Suppressor macrophage treated with lipopolysaccharide for 1 hour (primary cell): ENCODE data around the gene DTNB.
"Not testable (repeated sequence)": the region's sequence is repeated elsewhere in the genome, so short reads cannot be mapped to it uniquely, and the experiment has no call there.

ENCODE experiments used
- DNase-seq, 3 donors: peaks; one replicate each; pipeline ENCODE4 v3.0.0-alpha.2; 2020 to 2022

The DTNB gene

DNA sequence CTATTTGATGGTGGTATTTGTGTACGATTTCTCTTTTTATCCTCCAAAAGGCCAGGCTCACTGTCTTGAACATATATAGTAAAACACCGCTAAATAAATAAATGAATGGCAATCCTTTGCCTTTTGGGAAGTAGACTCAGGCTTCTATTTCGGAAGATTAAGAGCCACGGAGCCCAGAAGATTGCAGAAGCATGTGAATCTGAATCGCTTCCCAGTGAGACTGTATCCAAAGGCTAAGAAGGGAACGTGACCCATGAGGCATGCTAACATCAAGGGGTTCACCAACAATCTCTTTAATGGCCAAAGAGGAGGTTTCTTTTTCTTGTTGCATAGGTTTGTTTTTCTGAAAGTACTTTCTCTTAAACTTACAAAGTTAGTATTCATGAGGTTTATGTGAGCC lies 261.6 kb downstream of the DTNB start:
- DNase-seq, result no peak

DNA sequence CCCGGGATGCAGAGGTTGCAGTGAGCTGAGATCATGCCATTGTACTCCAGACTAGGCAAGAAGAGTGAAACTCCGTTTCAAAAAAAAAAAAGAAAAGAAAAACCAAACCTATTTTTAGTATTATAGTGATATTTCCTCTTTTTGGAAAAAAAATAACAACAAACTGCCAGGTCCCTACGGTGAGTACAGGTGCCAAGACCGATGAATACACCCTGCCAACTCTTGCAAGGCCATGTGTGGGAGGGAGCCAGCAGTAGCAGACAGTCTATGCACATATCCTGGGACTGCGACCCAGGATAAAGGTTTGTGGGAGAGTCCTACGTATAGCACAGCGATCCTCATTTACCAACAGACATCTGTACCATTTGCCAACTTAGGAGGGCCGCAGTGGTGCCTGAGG lies 262.1 kb downstream of the DTNB start:
- no peak for DNase-seq

DNA sequence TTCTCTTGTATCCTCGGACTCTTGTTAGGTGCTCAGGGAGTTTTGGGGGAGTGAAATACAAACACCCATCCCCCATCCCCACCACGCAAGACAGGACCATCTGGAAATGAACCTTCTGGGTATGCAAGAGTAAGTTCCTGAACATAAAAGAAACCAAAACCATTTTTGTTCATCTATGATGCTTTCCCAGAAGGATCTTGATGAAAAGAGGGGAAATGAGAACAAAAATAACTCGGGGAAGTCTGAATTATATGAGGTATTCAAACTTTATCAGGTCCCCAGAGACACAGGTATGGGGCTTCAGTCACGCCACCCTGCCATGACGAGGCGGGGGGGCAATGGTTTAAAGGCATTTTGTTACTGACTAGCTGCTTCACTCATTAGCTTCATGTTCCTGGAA lies 263.0 kb downstream of the DTNB start:
- peak in 2 of 3 donors; percentile 12 to 24 for DNase-seq

DNA sequence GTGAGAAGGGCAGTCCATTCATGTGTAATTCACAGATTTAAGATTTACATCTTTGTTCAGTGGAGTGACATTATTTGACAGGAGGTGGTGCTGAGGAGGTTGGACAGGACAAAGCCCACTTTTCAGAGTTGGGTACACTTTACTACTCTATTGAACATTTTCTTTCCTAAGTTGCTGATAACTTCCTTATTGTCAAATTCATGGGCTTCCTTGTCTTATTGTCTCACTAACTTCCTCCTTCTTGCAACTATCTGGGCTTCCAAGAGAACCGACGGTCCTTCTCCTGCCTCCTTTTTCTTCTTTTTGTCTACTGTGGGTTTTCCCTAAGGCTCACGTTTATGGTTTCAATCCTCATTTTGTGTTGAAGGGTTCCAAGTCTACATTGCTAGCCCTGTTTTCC lies 263.9 kb downstream of the DTNB start:
- peak; percentile 10 to 35 (median 24) for DNase-seq

DNA sequence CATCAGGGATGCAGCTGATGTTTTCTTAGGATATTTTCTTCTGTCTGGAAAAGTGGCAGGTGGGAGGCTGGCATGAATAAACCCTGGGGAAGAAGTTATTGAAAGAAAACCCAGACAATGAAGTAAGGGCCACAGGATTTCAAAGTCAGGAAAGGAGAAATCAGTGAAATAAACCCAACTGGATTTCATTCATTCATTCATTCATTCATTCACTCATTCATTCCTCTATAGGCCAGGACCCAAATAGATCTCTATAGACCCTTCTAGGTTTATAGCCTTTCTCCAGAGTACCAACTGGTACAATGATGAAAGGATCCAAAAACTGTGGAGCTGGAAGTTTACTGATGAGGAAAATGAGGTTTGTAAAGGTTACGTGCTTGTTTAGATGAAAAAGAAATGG lies 264.3 kb downstream of the DTNB start:
- no peak for DNase-seq

DNA sequence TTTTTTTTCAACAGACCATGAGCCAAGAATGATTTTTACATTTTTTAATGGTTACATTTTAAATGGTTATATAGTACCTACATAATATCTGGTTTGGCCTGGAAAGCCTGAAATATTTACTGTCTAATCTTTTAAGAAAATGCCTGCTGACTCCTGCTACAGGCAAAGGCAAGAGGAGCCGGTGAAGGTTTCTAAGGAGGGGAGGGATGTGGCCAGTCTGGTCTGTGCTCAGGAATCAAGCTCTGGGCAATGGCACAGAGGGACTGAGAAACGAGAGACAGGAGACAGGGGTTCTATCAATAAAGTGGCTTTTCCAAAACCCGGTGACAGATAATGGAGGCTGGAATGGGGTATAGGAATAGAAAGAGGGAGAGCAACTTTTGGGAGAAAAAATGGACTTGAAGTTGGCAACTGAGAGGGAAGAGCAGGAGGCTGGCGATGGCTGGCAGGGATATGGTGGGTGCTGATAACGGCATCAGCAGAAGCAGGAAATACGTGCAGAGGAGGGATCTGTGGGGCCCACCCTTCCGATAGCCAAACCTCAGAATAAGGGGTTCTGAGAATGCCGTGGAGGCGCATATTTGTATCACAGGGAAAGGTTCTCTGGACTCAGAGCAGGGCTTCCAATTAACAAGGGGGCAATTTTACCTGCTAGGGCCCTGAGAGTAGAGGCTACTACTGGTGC lies 267.6 kb downstream of the DTNB start:
- no peak for DNase-seq

DNA sequence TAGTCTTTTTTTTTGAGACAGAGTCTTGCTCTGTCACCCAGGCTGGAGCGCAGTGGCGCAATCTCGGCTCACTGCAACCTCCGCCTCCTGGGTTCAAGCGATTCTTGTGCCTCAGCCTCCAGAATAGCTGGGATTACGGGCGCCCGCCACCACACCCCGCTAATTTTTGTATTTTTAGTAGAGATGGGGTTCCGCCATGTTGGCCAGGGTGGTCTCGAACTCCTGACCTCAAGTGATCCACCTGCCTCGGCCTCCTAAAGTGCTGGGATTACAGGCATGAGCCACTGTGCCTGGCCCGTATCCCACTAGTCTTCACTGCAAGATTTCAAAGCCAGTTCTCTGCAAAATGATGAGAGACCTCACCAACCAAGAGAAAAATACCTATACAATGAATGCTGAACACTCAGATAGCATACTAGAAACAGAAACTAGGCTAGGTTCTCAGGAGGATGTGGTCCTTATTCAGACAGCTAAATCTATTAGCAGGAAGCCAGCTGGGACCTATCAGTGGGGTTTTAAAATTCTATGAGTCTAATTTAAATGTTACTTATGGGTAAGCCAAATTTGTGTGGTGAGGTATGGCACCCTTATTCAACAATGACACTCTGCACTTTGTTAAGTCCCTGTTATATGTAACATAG lies 270.1 kb downstream of the DTNB start:
- not testable (repeated sequence) for DNase-seq

DNA sequence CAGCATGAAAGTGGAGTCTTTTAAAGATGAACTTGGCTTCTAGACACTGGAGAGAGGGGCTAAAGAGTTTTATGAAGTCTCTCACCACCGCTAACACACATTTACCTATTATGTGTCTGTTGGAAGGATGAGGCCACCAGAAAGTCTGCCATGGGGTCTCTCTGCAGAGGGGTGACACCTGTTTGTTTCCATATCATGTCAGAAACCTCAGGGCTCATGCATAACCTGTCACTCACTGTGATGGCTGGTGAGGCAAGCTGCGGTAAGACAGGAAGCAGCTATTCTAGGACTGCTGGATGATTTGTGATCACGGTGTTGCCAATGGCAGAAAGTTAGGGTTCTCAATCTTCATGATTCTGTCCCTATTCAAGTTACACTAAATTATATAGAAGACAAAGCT lies 270.9 kb downstream of the DTNB start:
- no peak for DNase-seq

DNA sequence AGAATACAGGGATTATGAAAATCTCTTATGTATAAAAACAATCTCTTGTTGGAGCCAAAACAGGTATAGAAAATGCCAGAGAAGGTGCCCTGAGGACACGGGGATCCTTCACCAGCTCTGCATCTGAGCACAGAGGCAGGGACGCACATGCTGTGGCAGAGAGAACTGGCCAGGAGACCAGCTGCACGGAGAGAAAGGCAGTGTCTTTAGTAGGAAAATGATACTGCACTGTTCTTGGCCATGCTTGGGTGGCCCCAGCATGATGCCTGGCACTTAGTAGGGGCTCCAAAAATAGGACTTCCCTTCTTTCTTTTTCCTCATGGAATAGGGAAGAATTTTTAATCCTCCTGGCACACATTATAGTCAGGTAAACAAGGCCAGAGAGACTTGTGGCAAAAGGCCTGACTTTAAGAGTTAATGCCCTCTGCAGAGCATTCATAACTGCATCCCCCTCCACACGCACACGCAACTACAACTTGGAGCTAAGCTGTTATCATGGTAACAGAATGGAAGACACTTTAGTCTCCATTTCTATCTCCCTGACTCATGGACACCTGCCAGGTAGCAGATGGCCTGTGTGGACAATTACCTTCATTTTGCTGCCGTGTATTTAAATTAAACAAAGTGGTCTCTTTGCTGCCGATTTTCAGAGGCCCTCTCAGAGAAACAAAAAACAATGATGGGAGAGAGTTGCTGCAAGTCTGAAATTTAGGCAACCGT lies 271.9 kb downstream of the DTNB start:
- no peak for DNase-seq

DNA sequence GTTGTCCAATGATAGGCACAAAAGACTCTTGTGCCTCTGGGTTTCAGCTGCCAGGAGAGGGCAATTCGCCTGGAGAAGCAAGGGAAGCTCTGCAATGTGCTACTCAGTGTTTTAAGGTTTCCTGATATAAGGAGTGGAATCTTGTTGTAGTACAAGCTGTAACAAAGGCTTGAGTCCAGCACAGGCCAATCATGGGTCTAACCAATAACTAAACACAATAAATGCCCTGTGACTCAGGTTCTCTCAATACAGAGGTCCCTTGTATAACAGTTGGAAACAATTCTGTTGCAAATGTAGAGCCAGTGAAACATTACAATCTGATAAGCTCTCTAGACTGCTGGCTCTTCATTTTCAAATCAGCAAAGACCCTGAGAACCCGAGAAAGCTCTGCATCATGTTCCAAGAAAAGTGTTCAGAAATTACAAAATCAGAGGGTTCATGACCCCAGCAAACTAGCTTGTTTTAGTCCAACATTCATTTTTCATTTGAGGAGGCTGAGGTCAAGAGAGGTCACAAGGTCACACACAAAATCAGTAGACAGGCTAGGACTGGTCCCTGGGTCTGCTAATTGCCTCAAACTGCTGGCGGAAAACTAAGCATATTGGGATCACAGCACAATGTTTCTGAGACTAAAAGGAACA lies 272.7 kb downstream of the DTNB start:
- no peak for DNase-seq

DNA sequence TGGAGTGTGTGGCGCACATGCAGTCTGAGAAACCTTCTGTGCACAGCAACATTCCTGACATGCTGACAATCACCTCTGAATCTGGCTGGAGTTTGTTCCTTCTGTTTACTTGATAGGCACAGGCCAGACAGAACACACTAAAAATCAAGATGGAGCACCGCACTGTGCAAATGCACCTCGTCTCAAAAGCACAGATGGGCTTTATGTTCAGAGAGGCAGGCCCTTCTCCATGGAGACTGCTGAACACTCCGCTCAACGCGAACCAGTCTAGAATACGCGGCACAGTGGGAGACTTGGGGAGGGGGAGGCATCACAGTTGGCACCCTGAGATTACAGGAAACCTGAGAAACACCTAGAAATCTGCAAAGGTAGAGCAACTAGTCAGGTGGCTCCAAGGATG lies 273.2 kb downstream of the DTNB start:
- no peak for DNase-seq

DNA sequence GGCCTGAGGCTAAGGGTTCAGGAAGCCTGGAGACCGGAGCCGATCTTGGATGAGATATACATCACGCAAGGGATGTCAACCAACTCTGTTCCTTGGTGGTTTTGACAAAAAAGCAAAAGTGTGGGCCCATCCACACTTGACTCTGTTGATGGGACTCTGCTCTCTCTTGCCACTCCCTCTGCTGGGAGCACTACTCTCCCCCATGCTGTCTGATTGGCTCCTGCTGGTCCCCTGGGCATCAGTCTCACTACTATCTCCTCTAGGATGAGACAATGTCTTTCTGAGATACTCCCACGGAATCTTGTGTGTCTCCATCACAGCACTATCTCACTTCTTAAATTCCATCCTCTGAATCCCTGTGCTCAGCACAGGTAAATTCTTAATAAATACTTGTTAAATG lies 274.8 kb downstream of the DTNB start:
- no peak for DNase-seq

DNA sequence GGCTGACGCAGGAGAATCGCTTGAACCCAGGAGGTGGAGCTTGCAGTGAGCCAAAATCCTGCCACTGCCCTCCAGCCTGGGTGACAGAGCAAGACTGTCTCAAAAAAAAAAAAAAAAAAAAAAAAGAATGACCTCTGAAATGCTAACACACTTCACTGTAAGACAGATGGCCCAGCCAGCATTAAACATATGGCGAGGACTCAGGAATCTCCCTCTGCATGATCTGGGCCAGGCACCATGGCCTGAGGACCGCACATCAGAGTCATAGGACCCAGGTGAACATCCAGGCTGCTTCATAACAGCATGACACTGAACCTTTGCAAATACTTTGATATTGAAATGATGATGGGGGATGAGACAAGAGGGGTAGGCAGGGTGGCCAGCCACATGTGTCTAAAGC lies 275.6 kb downstream of the DTNB start:
- DNase-seq, result no peak

DNA sequence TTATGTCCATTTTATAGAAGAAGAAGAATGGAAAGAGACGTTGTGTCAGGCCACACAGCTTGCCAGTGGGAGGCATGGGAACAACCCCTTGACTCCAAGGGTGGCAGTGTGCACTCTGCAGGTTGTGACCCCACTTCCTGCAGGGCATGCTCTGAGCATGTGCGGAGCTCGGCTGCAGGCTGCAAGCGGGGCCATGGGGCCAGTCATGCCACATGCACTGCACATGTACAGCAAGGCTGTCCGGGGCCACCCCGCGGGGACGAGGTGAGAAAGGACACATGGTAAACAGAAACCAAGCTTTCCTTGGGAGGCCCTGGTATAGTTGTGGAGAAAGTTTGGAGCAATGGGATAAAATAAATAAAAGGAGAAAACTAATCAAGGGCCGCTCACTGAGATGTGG lies 284.2 kb downstream of the DTNB start:
- no peak for DNase-seq

DNA sequence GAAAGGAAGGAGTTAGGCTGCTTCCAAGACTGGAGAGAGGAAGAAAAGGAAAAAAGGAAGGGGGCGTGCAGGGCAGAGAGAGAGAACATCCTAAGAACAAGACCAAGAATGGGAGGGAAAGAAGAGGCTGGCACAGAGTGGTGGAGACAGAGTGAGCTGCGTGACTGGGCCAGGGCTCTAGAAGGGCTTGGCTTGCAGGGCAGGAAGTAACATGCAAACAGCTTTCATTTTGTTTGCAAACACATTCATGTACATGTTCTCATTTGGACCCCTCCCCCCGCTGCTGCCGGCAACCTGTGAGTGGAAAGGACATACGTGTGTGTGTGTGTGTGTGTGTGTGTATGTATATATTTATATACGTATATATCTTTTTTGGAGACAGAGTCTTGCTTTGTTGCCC lies 284.9 kb downstream of the DTNB start:
- DNase-seq, result no peak

DNA sequence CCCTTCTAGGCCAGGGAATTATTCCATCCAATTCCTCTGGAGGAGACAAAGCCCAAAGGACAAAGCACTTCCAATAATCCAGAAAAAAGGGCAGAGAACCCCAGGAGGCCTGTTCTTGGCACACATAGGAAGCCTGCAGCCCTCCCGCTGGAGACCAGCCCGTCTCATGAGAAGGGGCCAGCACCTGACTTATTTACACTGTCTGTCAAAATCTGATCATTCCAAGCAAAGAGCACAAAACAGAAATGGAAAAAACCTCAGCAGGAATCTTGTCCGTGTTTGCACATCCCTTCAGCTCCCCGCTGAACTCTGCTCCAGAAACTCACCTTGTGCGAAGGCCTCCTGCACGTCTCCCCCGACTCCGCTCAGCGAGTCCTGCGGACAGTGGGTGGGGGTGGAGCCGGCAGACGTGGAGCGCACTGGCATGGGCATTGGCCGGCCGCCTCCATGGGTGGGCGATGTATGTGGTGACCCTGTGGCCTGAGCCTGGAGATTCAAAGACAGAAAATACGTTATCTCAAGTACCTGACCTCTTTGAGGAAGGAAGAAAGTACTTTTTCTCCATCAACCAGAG lies 285.4 kb downstream of the DTNB start:
- no peak for DNase-seq

DNA sequence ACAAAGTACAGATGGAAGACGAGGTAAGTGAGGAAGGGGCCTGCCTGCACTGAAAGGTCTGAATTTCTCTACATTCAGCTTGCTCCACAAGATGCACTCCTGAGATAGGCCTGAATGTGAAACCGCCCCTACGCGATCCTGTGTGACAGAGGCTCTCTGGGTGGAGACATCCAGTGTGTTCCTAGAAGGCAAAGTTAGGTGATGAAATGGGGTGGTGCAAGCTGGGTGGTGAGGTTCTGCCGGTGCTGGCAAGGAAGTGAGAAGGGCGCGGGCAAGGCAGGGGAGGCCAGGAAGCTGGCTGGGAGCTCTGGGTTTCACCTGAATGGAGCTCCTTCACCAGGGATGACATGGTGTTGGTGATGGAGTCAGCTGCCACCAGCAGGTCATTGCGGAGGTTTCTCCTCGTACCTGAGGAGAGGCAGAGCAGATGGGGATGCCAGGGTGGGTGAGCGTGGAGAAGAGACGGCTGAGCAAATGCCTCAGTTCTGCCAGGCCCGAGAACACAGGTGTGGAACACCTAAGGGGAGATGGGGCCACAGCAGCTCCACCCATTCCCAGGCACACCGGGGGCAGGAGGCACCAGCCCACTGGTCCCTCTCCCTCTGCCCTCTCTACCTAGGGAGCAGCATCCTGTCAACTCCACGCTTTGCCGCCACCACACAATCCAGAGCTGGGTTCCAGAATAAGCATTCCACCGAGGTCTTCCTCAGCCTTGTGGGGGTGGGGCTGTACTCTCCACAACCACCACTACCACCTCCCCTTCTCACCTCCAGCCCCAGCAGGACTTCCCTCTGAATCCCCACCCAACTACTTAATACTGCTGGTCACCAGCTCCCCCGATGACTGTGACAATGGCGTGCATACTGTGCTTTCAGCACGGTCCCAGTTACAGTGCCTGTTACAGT lies 286.2 kb downstream of the DTNB start:
- no peak for DNase-seq

DNA sequence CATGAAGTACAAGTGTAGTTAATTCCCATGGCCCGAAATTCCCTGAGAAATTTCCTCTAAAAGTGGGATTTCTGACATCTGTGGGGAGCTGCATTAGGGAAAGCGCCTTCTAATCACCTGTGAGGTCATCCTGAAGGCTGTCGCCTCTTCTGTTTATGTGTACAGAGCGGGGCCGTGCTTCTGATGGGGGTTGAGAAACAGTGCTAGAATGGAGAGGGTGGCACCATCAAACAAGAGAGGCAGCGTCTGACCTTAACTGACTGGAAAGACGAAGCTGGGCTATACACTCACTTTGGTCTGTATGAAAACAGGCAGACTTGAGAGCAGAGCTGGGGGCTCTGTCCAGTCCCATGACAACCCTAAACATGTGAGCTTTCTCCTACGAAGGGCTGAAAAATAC lies 287.5 kb downstream of the DTNB start:
- DNase-seq, result no peak

DNA sequence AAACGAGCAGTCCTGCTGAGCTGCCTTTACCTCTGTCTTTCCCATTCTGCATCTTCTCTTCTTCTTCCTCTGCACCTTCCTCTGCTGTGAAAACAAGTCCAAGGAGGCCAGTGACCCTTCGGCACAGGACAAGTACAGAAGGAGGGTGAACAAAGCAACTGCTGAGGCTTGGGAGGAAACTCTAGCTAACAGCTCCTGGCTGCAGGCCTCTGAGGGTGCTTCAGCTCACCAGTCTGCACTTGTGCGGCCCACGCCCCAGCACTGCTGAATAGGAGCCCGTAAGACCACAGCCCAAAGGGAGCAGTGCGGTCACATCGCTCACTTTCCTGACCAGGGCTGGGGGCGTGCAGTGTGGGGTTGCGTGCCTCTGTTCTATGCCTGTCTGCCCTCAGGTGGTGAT lies 289.6 kb downstream of the DTNB start:
- DNase-seq, result no peak

DNA sequence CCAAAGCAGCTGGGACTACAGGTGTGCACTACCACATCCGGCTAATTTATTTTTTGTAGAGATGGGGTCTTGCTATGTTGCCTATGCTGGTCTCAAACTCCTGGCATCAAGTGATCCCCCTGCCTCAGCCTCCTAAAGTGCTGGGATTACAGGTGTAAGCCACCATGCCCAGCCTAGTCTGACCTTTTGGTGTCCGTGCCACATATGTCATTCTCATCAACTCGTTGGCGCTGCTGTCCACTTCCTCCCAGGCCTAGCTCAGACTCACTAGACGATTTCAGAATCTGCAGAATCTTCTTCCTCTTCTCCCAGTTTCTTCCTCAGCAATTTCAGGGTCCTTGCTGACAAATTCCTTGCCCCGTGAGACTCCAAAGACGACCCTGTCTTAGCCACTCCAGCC lies 291.9 kb downstream of the DTNB start:
- DNase-seq, result peak; percentile 41 to 54 (median 44)

DNA sequence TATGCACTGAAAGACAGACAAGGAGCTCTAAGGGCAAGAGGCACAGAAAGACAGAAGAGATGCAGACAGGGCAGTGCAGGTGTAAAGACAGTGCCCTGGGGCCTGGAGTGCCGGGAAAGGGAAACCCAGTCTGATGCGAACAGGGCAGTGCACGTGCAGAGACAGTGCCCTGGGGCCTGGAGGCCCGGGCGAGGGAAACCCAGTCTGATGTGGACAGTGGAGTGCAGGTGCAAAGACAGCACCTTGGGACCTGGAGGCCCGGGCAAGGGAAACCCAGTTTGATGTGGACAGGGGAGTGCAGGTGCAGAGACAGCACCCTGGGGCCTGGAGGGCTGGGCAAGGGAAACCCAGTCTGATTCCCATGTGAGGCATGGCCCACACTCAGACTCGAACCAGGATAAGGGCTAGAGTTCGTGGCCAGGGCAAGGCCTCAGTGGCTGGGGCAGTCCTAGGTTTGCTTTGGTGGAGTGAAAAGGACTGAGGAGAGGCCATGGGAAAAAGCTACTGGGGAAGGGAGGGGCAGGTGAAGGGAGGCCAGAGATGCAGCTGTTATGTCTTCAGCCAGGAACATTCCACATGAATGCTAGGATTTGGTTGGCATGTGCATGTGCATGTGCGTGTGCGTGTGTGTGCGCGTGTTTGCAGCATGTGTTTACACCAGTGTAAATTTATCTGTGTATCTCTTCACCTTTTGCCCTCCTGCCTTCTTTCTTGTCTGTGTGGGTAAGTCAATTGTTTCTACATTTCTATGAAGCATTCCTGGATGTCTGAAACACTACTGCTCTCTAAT lies 292.6 kb downstream of the DTNB start:
- DNase-seq, result no peak

DNA sequence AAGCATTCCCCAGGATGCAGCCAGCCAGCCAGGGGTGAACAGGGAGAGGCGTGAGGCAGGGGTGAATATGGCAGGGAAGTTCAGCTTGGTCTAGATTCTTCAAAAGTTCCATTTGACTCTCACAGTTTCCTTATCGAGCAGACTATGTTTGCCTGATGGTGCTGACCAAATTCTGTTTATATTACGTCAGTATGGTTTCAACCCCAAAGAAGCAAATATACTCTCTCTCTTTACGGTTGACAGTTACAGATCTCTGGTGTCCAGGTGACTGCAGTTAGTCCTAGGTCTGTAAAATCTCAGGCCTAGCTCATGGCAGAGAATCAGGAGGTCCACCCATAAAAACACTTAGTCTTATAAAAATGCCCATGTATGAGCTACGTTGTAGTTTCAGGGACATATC lies 293.4 kb downstream of the DTNB start:
- DNase-seq, result no peak
